ENCODE data around the gene NARS2. TPM values are rescaled to one million over a fixed set of nuclear protein-coding genes. Genes with fewer than 3 reads are reported as not detected.
"Not testable (repeated sequence)": the region's sequence is repeated elsewhere in the genome, so short reads cannot be mapped to it uniquely, and the experiment has no call there.

Gene NARS2
- total RNA-seq, 3 donors from 2014 or later, result 13.3 to 21.8 (median 19.0) TPM

GRCh38 chr11:78567209-78567608 lies 7.5 kb downstream of the NARS2 start:
- DNase-seq (ENCODE audit: low spot score in 2 of 2), result no peak
- TF ChIP-seq POLR2AphosphoS5 (IDR thresholded peaks at IDR 0.05), result no peak
- no peak for TF ChIP-seq CTCF (IDR thresholded peaks at IDR 0.05)
- no peak for TF ChIP-seq POLR2A (IDR thresholded peaks at IDR 0.05)
- intact Hi-C loops (cut with DNase I; ENCODE audit: low total_unique reads), result no loop called here
- H3K27ac ChIP-seq, result no peak overlapping the region
- no peaks in the 10 kb centered on the region for H3K27me3 ChIP-seq
- no peaks in the 10 kb centered on the region for H3K36me3 ChIP-seq
- no peaks in the 10 kb centered on the region for H3K9me3 ChIP-seq
- H3K4me3 ChIP-seq, result no peak overlapping the region
- no peaks in the 10 kb centered on the region for H3K4me1 ChIP-seq

GRCh38 chr11:78564490-78565467 lies 9.9 kb downstream of the NARS2 start:
- Histone ChIP-seq H3K4me1 (peaks cover 0 to 6% of the 10 kb centered on the region in 2 donors), H3K36me3 (no peaks in the 10 kb centered on the region), H3K27ac (no peak overlapping the region), H3K4me3 (no peak overlapping the region), H3K9me3 (no peaks in the 10 kb centered on the region), H3K27me3 (no peaks in the 10 kb centered on the region)
- DNase-seq (ENCODE audit: low spot score in 2 of 2), result no peak
- TF ChIP-seq CTCF (IDR thresholded peaks at IDR 0.05) (peak; percentile 37 to 77 (median 61)), POLR2A (IDR thresholded peaks at IDR 0.05) (no peak)
- intact Hi-C loops (cut with DNase I; ENCODE audit: low total_unique reads), result no loop called here

GRCh38 chr11:78564037-78564436 lies 10.6 kb downstream of the NARS2 start:
- DNase-seq (ENCODE audit: low spot score in 2 of 2); H3K9me3 ChIP-seq; intact Hi-C loops (cut with DNase I; ENCODE audit: low total_unique reads); H3K27me3 ChIP-seq; H3K4me3 ChIP-seq; H3K36me3 ChIP-seq; H3K27ac ChIP-seq; H3K4me1 ChIP-seq: not testable (repeated sequence)

GRCh38 chr11:78563090-78563489 lies 11.6 kb downstream of the NARS2 start:
- H3K4me3 ChIP-seq; H3K36me3 ChIP-seq; intact Hi-C loops (cut with DNase I; ENCODE audit: low total_unique reads); H3K27me3 ChIP-seq; H3K4me1 ChIP-seq; H3K9me3 ChIP-seq; DNase-seq (ENCODE audit: low spot score in 2 of 2); H3K27ac ChIP-seq: not testable (repeated sequence)

- no peaks in the 10 kb centered on the region for H3K27me3 ChIP-seq
- TF ChIP-seq POLR2A (IDR thresholded peaks at IDR 0.05) (no peak), POLR2AphosphoS5 (IDR thresholded peaks at IDR 0.05) (no peak), CTCF (IDR thresholded peaks at IDR 0.05) (no peak)
- H3K27ac ChIP-seq, result peak overlapping the region in 1 of 2 donors; percentile 60
- H3K9me3 ChIP-seq, result no peaks in the 10 kb centered on the region
- intact Hi-C loops (cut with DNase I; ENCODE audit: low total_unique reads), result no loop called here
- H3K36me3 ChIP-seq, result no peaks in the 10 kb centered on the region
- no peak for DNase-seq (ENCODE audit: low spot score in 2 of 2)
- peaks cover 0 to 6% of the 10 kb centered on the region in 2 donors for H3K4me1 ChIP-seq
- H3K4me3 ChIP-seq, result no peak overlapping the region
Observed at GRCh38 chr11:78562398-78562797, 12.3 kb downstream of the NARS2 start.

GRCh38 chr11:78560826-78561484 lies 13.7 kb downstream of the NARS2 start:
- intact Hi-C loops (cut with DNase I; ENCODE audit: low total_unique reads), result no loop called here
- peak overlapping the region; percentile 25 to 43 for H3K27ac ChIP-seq
- no peak for TF ChIP-seq POLR2AphosphoS5 (IDR thresholded peaks at IDR 0.05)
- TF ChIP-seq CTCF (IDR thresholded peaks at IDR 0.05), result no peak
- TF ChIP-seq POLR2A (IDR thresholded peaks at IDR 0.05), result no peak

More at GRCh38 chr11:78560826-78561484, 13.7 kb downstream of the NARS2 start:
- no peak for DNase-seq (ENCODE audit: low spot score in 2 of 2)
- Histone ChIP-seq H3K9me3 (no peaks in the 10 kb centered on the region), H3K4me1 (peaks cover 0 to 6% of the 10 kb centered on the region in 2 donors), H3K27me3 (no peaks in the 10 kb centered on the region), H3K4me3 (no peak overlapping the region), H3K36me3 (no peaks in the 10 kb centered on the region)

Measured in breast epithelium (tissue), 4 donors.